ENCODE results near the gene TULP1. TPM values are rescaled to one million over a fixed set of nuclear protein-coding genes. Genes with fewer than 3 reads are reported as not detected.

The TULP1 gene
- total and polyA plus RNA-seq, 10 donors, result 0.03 to 0.09 (median 0.04) TPM; not detected in 7

DNA sequence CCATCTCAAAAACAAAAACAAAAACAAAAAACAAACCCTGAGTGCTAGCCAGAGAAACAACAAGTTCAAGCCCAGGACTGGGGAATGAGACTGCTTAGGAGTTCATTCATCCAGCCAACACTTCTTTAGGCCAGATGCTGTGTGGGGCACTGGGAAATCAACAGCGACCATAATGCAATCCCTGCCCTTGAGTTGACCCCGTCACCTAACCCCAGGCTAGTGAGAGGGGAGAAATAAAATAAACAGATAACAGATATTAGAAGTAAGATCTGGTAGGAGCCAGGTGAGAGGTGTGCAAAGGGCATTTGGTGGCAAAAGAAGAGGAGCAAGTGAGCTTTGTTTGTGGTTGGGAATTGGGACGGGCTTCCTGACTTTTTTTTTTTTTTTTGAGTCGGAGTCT lies 49.4 kb downstream of the TULP1 start:
- TF ChIP-seq, protein P1, sequence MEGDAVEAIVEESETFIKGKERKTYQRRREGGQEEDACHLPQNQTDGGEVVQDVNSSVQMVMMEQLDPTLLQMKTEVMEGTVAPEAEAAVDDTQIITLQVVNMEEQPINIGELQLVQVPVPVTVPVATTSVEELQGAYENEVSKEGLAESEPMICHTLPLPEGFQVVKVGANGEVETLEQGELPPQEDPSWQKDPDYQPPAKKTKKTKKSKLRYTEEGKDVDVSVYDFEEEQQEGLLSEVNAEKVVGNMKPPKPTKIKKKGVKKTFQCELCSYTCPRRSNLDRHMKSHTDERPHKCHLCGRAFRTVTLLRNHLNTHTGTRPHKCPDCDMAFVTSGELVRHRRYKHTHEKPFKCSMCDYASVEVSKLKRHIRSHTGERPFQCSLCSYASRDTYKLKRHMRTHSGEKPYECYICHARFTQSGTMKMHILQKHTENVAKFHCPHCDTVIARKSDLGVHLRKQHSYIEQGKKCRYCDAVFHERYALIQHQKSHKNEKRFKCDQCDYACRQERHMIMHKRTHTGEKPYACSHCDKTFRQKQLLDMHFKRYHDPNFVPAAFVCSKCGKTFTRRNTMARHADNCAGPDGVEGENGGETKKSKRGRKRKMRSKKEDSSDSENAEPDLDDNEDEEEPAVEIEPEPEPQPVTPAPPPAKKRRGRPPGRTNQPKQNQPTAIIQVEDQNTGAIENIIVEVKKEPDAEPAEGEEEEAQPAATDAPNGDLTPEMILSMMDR (IDR thresholded peaks at IDR 0.05 in 8 of 11, conservative IDR thresholded peaks at IDR 0.05 in 3 of 11), result no peak
- TF ChIP-seq POLR2A (IDR thresholded peaks at IDR 0.05), result no peak
- no peak for TF ChIP-seq POLR2AphosphoS5 (IDR thresholded peaks at IDR 0.05)
- Histone ChIP-seq H3K4me1 (peaks cover 3 to 10% (median 7%) of the 10 kb centered on the region in 6 donors), H3K9me3 (no peaks in the 10 kb centered on the region), H3K27ac (no peak overlapping the region), H3K4me3 (no peak overlapping the region), H3K36me3 (peaks cover 0 to 73% (median 16%) of the 10 kb centered on the region in 6 donors), H3K27me3 (replicated peaks in 1 of 7) (no peaks in the 10 kb centered on the region)
- intact Hi-C loops (cut with DNase I; ENCODE audit: low total_unique reads), result no loop called here
- 93 to 96% (median 94%) methylated on average over 4 of the region's 4 CpGs for WGBS, 5 donors
- DNase-seq, result no peak

DNA sequence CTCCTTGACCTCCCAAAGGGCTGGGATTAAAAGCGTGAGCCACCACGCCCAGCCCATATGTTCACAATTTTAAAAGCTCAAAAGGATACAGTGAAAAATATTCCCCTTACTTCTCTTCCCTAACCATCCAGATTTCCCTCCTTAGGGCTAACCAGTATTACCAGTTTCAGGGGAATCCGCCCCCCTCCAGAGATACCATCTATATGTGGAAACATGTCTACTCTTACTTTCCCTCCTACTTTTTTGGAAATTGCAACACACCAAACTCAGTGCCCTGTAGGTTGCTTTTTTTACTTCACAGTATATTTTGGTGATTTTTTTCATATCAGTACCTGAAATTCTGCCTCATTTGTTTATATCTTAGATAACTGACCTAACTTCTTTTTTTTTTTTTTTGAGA lies 51.4 kb downstream of the TULP1 start:
- H3K27me3 ChIP-seq (replicated peaks in 1 of 7), result no peaks in the 10 kb centered on the region
- peaks cover 0 to 88% (median 22%) of the 10 kb centered on the region in 6 donors for H3K36me3 ChIP-seq
- WGBS, 5 donors, result 77 to 100% (median 92%) methylated on average over 3 of the region's 3 CpGs
- H3K4me1 ChIP-seq, result no peaks in the 10 kb centered on the region
- TF ChIP-seq POLR2A (IDR thresholded peaks at IDR 0.05) (no peak), POLR2AphosphoS5 (IDR thresholded peaks at IDR 0.05) (no peak)
- TF ChIP-seq, protein P1 (IDR thresholded peaks at IDR 0.05 in 8 of 11, conservative IDR thresholded peaks at IDR 0.05 in 3 of 11), result no peak
- no peaks in the 10 kb centered on the region for H3K9me3 ChIP-seq
- intact Hi-C loops (cut with DNase I; ENCODE audit: low total_unique reads), result no loop called here
- no peak overlapping the region for H3K4me3 ChIP-seq
- no peak for DNase-seq
- no peak overlapping the region for H3K27ac ChIP-seq

- intact Hi-C loops (cut with DNase I; ENCODE audit: low total_unique reads), result no loop called here
- no peaks in the 10 kb centered on the region for H3K9me3 ChIP-seq
Observed at GRCh38 chr6:35457907-35458306, 54.8 kb downstream of the TULP1 start.

GRCh38 chr6:35454391-35455110 lies 58.1 kb downstream of the TULP1 start:
- peaks cover 17 to 44% (median 25%) of the 10 kb centered on the region in 6 donors for H3K4me1 ChIP-seq
- WGBS, 5 donors, result 85 to 92% (median 89%) methylated on average over 9 of the region's 9 CpGs
- no peak for TF ChIP-seq POLR2AphosphoS5 (IDR thresholded peaks at IDR 0.05)
- no peak for TF ChIP-seq POLR2A (IDR thresholded peaks at IDR 0.05)
- H3K9me3 ChIP-seq, result no peaks in the 10 kb centered on the region
- intact Hi-C loops (cut with DNase I; ENCODE audit: low total_unique reads), result loop anchor here (5.0 kb wide), 1 partner anchor 112 kb away; the partner anchor contains the start of gene PPARD
- no peaks in the 10 kb centered on the region for H3K27me3 ChIP-seq (replicated peaks in 1 of 7)
- no peak overlapping the region for H3K4me3 ChIP-seq
- no peak for DNase-seq
- H3K27ac ChIP-seq, result no peak overlapping the region
- H3K36me3 ChIP-seq, result peaks cover 0 to 43% (median 14%) of the 10 kb centered on the region in 6 donors

More at GRCh38 chr6:35457907-35458306, 54.8 kb downstream of the TULP1 start:
- DNase-seq, result no peak
- no peak overlapping the region for H3K27ac ChIP-seq
- H3K4me3 ChIP-seq, result no peak overlapping the region
- peaks cover 7 to 22% (median 12%) of the 10 kb centered on the region in 6 donors for H3K4me1 ChIP-seq
- WGBS, 5 donors, result 80 to 93% (median 92%) methylated on average over 4 of the region's 4 CpGs
- no peak for TF ChIP-seq POLR2A (IDR thresholded peaks at IDR 0.05)
- TF ChIP-seq, protein P1 (IDR thresholded peaks at IDR 0.05 in 8 of 11, conservative IDR thresholded peaks at IDR 0.05 in 3 of 11), result no peak
- TF ChIP-seq POLR2AphosphoS5 (IDR thresholded peaks at IDR 0.05), result no peak
- H3K36me3 ChIP-seq, result peaks cover 0 to 76% (median 26%) of the 10 kb centered on the region in 6 donors
- H3K27me3 ChIP-seq (replicated peaks in 1 of 7), result no peaks in the 10 kb centered on the region
